Testis (tissue), 3 donors: ENCODE data around the gene TENT5C. TPM values are rescaled to one million over a fixed set of nuclear protein-coding genes. Genes with fewer than 3 reads are reported as not detected.
A peak's percentile ranks its signal among the peaks of the same experiment; 100 is the strongest.

Source experiments
- DNase-seq: peaks from one replicate; pipeline ENCODE4 v3.0.0-alpha.2; 2019
- H3K27ac ChIP-seq, 2 donors: fragments of 200-600 bp; sonication (generic); one replicate each; pipeline ENCODE4 v1.5.1; 2019
- H3K27me3 ChIP-seq: fragments of 200-600 bp; sonication (generic); one replicate; pipeline ENCODE4 v1.5.1; 2019
- H3K36me3 ChIP-seq: fragments of 200-600 bp; sonication (generic); one replicate; pipeline ENCODE4 v1.5.1; 2017; ENCODE audit warnings: low read depth; ENCODE audit errors: missing control alignments
- H3K4me1 ChIP-seq: fragments of 200-600 bp; sonication (generic); one replicate; pipeline ENCODE4 v1.5.1; 2019
- H3K4me3 ChIP-seq, 2 donors: fragments of 200-600 bp; sonication (generic); one replicate each; pipeline ENCODE4 v1.5.1; 2017 to 2019
- H3K9me3 ChIP-seq: fragments of 200-600 bp; sonication (generic); one replicate; pipeline ENCODE4 v1.5.1; 2017
- CTCF ChIP-seq, 3 experiments: fragments of 450-650 bp in 2 of 3; fragments of 200-600 bp in 1 of 3; sonication (generic) in 1 of 3; IDR thresholded peaks; one replicate each; pipeline ENCODE4 v1.5.1; 2016 to 2019; ENCODE audit warnings: antibody characterized with exemption in 3 of 3, mild to moderate bottlenecking in 2 of 3, moderate library complexity in 1 of 3
- POLR2A ChIP-seq: fragments of 450-650 bp; IDR thresholded peaks from one replicate; pipeline ENCODE4 v1.6.1; 2017; ENCODE audit warnings: antibody characterized with exemption, mild to moderate bottlenecking, moderate library complexity
- WGBS, 2 donors: methylation state at CpG; one replicate each; pipeline ENCODE4 v1.1.5; 2018; 5-methylcytosine and 5-hydroxymethylcytosine counted together
- intact Hi-C: fragments of 100-400 bp; cut with DNase I; formaldehyde crosslinking; loops from one replicate; pipeline ENCODE4 v1.15.1; 2023; ENCODE audit warnings: low total_unique reads
- polyA plus RNA-seq: library from polyadenylated mRNA; stranded (reverse); fragments of 350-450 nt; fragmentation: Illumina TruSeq; extraction: RNeasy Lipid Tissue Mini Kit (QIAGEN cat#74804); gene quantifications from one replicate; pipeline ENCODE4 v1.2.3, GENCODE V29; 2014; ENCODE audit warnings: low read depth, low replicate concordance; ENCODE audit not compliant: insufficient read depth
- total RNA-seq, 2 donors: library from RNA; depleted of rRNA; stranded (reverse); fragments of >200 nt; gene quantifications; one replicate each; pipeline ENCODE4 v1.2.3, GENCODE V29; 2016

TENT5C gene
- total and polyA plus RNA-seq, 3 donors from 2014 or later: 38.4 to 72.4 (median 67.3) TPM

DNA sequence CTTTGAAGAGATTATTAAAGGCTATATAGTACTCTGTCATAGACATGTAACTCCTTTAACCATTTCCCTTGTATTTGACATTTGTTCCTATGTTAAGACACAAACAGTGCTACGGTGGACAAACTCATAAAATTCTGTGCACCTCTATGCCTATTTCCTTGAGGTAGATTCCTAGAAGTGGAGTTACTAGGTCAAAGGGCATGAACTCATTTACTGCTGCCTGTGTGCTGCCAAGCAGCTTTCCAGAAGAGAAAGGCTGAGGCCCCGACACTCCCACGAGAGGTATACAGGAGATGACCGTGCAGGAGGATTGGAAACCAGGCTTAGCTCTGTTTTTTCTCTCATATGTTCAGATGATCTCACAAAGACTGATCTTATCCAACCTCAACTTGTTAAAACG, 34.4 kb upstream of the TENT5C start:
- no peak for TF ChIP-seq CTCF (IDR thresholded peaks at IDR 0.05)
- no peak for TF ChIP-seq POLR2A
- peaks cover 4% of the 10 kb centered on the region for H3K4me1 ChIP-seq
- 84% methylated on average over 5 of the region's 5 CpGs for WGBS, 2 donors
- H3K9me3 ChIP-seq: no peaks in the 10 kb centered on the region
- intact Hi-C loops: no loop called here
- no peaks in the 10 kb centered on the region for H3K36me3 ChIP-seq
- H3K27me3 ChIP-seq: no peaks in the 10 kb centered on the region
- H3K27ac ChIP-seq: no peak overlapping the region
- H3K4me3 ChIP-seq: no peak overlapping the region
- DNase-seq: no peak

GRCh38 chr1:117572546-117572945, 33.3 kb upstream of the TENT5C start:
- 69 to 72% methylated on average over 4 of the region's 4 CpGs for whole genome bisulfite sequencing, 2 donors
- Histone ChIP-seq H3K9me3 (no peaks in the 10 kb centered on the region), H3K36me3 (no peaks in the 10 kb centered on the region), H3K27me3 (no peaks in the 10 kb centered on the region), H3K4me3 (no peak overlapping the region), H3K4me1 (peaks cover 4% of the 10 kb centered on the region), H3K27ac (no peak overlapping the region)
- intact Hi-C loops: no loop called here
- DNase-seq: no peak
- TF ChIP-seq POLR2A: no peak
- TF ChIP-seq CTCF (IDR thresholded peaks at IDR 0.05): no peak

DNA sequence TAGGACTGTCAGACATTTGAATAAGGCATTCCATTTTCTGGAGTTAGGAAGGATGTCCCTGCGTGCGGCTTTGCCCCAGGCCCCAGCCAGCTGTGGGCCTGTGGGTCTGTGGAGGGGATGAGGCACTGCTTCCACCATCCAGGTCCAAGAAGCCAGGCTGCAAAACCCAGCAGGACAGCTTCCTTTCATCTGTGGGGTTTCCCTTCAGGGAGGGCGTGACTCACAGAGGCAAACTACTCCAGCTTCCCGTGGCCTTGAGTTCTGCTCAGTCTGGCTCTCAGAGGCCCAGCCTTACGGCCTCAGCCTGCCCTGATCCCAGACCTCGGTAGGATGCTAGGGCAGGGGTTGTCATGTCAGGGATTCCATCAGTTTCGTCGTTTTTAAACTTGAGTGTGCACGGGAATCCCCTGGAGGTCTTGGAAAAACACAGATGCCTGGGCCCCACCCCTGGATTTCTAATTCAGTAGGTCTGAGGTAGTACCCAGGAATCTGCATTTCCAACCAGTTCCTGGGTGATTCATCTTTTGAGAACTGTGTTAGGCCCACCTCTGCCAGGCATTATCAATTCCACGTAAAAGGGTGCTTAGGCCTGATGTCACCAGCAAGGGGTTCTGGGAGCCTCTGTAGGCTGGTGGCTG, 32.3 kb upstream of the TENT5C start:
- DNase-seq: peak; percentile 35
- Histone ChIP-seq H3K36me3 (no peaks in the 10 kb centered on the region), H3K4me3 (no peak overlapping the region), H3K4me1 (peaks cover 4% of the 10 kb centered on the region), H3K27me3 (no peaks in the 10 kb centered on the region), H3K27ac (no peak overlapping the region), H3K9me3 (no peaks in the 10 kb centered on the region)
- intact Hi-C loops: no loop called here
- WGBS, 2 donors: 40 to 74% methylated on average over 8 to 10 of the region's 10 CpGs
- TF ChIP-seq CTCF (IDR thresholded peaks at IDR 0.05) (no peak), POLR2A (no peak)

DNA sequence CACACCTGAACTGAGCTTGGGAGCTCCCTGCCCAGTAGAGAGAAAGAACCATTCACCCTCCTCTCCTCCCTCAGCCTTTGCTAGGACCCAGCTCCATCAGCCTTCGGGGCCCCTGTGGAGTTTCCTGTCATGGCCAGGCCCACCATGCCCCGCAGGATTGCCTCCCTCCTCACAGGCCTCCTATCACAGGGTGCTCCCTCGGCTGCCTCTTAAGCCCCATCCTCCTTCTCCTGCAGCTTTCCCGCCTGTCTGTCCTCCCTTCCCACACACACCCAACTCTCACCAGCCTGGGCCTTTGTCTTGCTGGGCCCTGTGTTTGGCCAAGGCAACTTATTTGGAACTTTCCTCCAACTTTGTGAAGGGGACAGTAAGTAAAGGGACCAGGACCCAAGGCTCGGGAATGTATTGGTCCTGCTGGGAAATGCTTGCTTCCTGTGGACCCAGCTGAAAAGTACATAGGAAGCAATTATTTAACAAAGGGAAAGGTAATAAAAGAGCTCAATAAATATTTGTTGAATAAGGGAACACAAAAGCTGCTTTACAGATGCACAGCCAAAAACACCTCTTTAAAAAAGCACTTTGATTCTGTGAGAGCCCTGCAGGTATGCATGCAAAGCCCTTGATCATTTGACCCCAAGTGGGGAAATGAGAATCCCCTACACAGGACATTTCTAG, 31.6 kb upstream of the TENT5C start:
- no peak for TF ChIP-seq CTCF (IDR thresholded peaks at IDR 0.05)
- no peak for TF ChIP-seq POLR2A
- no peak for DNase-seq
- H3K27me3 ChIP-seq: no peaks in the 10 kb centered on the region
- peaks cover 4% of the 10 kb centered on the region for H3K4me1 ChIP-seq
- no peaks in the 10 kb centered on the region for H3K9me3 ChIP-seq
- no peak overlapping the region for H3K27ac ChIP-seq
- intact Hi-C loops: no loop called here
- H3K4me3 ChIP-seq: no peak overlapping the region
- H3K36me3 ChIP-seq: no peaks in the 10 kb centered on the region
- WGBS, 2 donors: 78 to 93% methylated on average over 5 of the region's 5 CpGs
